ENCODE measurements around the gene ASB3. TPM values are rescaled to one million over a fixed set of nuclear protein-coding genes. Genes with fewer than 3 reads are reported as not detected.
"Not testable (repeated sequence)": the region's sequence is repeated elsewhere in the genome, so short reads cannot be mapped to it uniquely, and the experiment has no call there.

The ASB3 gene
- total RNA-seq, 1 donor from 2014 or later = 27.7 TPM

DNA sequence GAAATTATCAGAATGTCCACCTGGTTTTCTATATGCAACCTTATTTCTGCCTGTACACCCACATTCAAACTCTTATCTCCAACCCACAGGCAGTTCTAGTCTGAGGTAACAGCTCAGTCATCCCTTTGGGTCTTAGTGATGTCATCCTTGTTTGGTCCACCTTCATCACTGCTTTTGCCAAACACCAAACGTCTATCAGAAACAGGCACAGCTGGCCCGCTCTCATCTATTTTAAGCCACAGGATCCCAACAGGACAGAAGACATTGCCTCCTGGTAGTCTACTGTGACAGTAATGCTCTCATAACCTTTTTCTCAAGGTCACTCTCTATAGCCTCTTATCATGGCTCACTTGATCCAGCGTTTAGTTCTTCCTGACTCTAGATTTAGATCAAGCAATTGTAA, 118.1 kb downstream of the ASB3 start:
- Histone ChIP-seq H3K4me1 (ENCODE audit: control insufficient read depth in 3 of 3, insufficient read depth in 3 of 3, low read length in 3 of 3) (no peaks in the 10 kb centered on the region), H3K27ac (ENCODE audit: low read depth, low read length) (no peak overlapping the region), H3K27me3 (ENCODE audit: control insufficient read depth in 3 of 3, insufficient read depth in 3 of 3, low read length in 3 of 3) (no peaks in the 10 kb centered on the region), H3K36me3 (ENCODE audit: control insufficient read depth in 3 of 3, insufficient read depth in 3 of 3, low read length in 3 of 3) (no peaks in the 10 kb centered on the region), H3K9ac (ENCODE audit: low read depth in 1 of 3, low read length in 3 of 3) (no peak overlapping the region), H3K4me3 (ENCODE audit: low read length in 3 of 3) (no peak overlapping the region), H3K9me3 (ENCODE audit: control insufficient read depth in 3 of 3, low read length in 3 of 3) (no peaks in the 10 kb centered on the region)

DNA sequence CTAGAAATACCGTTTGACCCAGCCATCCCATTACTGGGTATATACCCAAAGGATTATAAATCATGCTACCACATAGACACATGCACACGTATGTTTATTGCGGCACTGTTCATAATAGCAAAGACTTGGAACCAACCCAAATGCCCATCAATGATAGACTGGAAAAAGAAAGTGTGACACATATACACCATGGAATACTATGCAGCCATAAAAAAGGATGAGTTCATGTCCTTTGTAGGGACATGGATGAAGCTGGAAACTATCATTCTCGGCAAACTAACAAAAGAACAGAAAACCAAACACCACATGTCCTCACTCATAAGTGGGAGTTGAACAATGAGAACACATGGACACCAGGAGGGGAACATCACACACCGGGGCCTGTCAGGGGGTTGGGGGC, 119.6 kb downstream of the ASB3 start:
- H3K4me1 ChIP-seq (ENCODE audit: control insufficient read depth in 3 of 3, insufficient read depth in 3 of 3, low read length in 3 of 3); H3K36me3 ChIP-seq (ENCODE audit: control insufficient read depth in 3 of 3, insufficient read depth in 3 of 3, low read length in 3 of 3); H3K27me3 ChIP-seq (ENCODE audit: control insufficient read depth in 3 of 3, insufficient read depth in 3 of 3, low read length in 3 of 3); H3K9me3 ChIP-seq (ENCODE audit: control insufficient read depth in 3 of 3, low read length in 3 of 3); H3K27ac ChIP-seq (ENCODE audit: low read depth, low read length); H3K4me3 ChIP-seq (ENCODE audit: low read length in 3 of 3); H3K9ac ChIP-seq (ENCODE audit: low read depth in 1 of 3, low read length in 3 of 3): not testable (repeated sequence)

DNA sequence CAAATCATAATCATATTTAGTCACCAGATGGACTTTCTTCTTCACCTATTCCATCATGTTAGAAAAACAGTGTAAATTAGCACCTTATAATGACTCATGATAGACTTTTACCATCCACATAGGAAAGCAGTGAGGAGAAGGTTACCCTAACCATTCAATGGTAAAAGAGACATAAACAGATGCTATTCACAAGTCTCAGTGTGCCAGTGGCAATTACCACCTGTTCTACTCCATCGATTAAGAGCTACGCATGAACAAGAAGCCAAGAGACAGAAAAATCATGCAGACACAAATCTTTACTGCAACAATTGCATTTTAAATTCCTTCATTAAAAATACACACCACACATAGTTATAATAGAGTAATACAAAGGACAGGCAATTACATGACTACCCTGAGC, 125.9 kb downstream of the ASB3 start:
- H3K4me3 ChIP-seq (ENCODE audit: low read length in 3 of 3) = no peak overlapping the region
- H3K4me1 ChIP-seq (ENCODE audit: control insufficient read depth in 3 of 3, insufficient read depth in 3 of 3, low read length in 3 of 3) = no peaks in the 10 kb centered on the region
- no peak overlapping the region for H3K27ac ChIP-seq (ENCODE audit: low read depth, low read length)
- no peaks in the 10 kb centered on the region for H3K36me3 ChIP-seq (ENCODE audit: control insufficient read depth in 3 of 3, insufficient read depth in 3 of 3, low read length in 3 of 3)
- H3K9ac ChIP-seq (ENCODE audit: low read depth in 1 of 3, low read length in 3 of 3) = no peak overlapping the region
- H3K27me3 ChIP-seq (ENCODE audit: control insufficient read depth in 3 of 3, insufficient read depth in 3 of 3, low read length in 3 of 3) = no peaks in the 10 kb centered on the region
- no peaks in the 10 kb centered on the region for H3K9me3 ChIP-seq (ENCODE audit: control insufficient read depth in 3 of 3, low read length in 3 of 3)

DNA sequence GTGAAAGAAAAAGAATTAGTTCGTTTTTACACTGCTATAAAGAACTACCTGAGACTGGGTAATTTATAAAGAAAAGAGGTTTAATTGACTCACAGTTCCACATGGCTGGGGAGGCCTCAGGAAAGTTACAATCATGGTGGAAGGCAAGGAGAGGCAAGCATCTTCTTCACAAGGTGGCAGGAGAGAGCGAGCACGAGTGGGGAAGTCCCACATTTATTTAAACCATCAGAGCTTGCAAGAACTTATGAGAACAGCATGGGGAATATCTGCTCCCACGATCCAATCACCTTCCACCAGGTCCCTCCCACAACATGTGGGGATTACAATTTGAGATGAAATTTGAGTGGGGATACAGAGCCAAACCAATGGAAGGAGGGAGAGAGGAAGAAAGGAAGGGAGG, 128.3 kb downstream of the ASB3 start:
- not testable (repeated sequence) for H3K27ac ChIP-seq (ENCODE audit: low read depth, low read length); H3K27me3 ChIP-seq (ENCODE audit: control insufficient read depth in 3 of 3, insufficient read depth in 3 of 3, low read length in 3 of 3); H3K4me1 ChIP-seq (ENCODE audit: control insufficient read depth in 3 of 3, insufficient read depth in 3 of 3, low read length in 3 of 3); H3K9me3 ChIP-seq (ENCODE audit: control insufficient read depth in 3 of 3, low read length in 3 of 3); H3K9ac ChIP-seq (ENCODE audit: low read depth in 1 of 3, low read length in 3 of 3); H3K4me3 ChIP-seq (ENCODE audit: low read length in 3 of 3); H3K36me3 ChIP-seq (ENCODE audit: control insufficient read depth in 3 of 3, insufficient read depth in 3 of 3, low read length in 3 of 3)

DNA sequence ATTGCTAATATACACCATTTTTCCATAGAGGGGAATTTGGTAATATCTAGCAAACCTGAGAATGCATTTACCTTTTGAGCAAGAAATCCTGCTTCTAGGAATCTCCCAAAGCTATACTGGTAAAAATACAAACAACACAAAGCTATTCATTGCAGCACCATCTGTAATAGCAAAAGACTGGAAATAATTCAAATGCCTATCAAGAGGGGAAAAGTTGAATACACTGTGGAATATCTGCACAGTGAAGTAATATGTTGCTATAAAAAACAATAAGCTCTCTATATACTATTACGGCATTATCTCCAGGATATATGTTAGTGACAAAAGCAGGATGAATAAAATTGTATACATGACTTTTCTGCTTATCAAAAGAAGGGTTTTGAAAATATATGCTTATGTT, 131.5 kb downstream of the ASB3 start:
- H3K9ac ChIP-seq (ENCODE audit: low read depth in 1 of 3, low read length in 3 of 3) = no peak overlapping the region
- no peaks in the 10 kb centered on the region for H3K4me1 ChIP-seq (ENCODE audit: control insufficient read depth in 3 of 3, insufficient read depth in 3 of 3, low read length in 3 of 3)
- H3K4me3 ChIP-seq (ENCODE audit: low read length in 3 of 3) = no peak overlapping the region
- no peaks in the 10 kb centered on the region for H3K9me3 ChIP-seq (ENCODE audit: control insufficient read depth in 3 of 3, low read length in 3 of 3)
- no peak overlapping the region for H3K27ac ChIP-seq (ENCODE audit: low read depth, low read length)
- no peaks in the 10 kb centered on the region for H3K36me3 ChIP-seq (ENCODE audit: control insufficient read depth in 3 of 3, insufficient read depth in 3 of 3, low read length in 3 of 3)
- no peaks in the 10 kb centered on the region for H3K27me3 ChIP-seq (ENCODE audit: control insufficient read depth in 3 of 3, insufficient read depth in 3 of 3, low read length in 3 of 3)

DNA sequence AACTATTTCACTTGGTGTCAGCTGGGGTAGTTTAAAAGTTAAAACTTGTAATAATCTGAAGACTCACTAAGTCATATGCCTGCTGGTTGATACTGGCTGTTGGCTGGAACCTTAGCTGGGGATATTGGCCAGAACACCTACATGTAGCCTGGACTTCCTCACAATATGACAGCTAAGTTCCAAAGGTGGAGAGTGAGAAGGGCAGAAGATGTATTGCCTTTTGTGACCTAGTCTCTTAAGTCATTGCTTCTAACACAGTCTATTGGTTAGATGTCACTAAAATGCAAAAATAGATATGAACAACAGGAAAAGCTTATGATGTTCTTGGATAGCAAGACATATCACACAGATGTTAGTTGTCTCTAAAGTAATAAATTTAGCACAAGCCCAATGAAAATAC, 132.4 kb downstream of the ASB3 start:
- no peaks in the 10 kb centered on the region for H3K9me3 ChIP-seq (ENCODE audit: control insufficient read depth in 3 of 3, low read length in 3 of 3)
- no peak overlapping the region for H3K4me3 ChIP-seq (ENCODE audit: low read length in 3 of 3)
- no peaks in the 10 kb centered on the region for H3K36me3 ChIP-seq (ENCODE audit: control insufficient read depth in 3 of 3, insufficient read depth in 3 of 3, low read length in 3 of 3)
- H3K9ac ChIP-seq (ENCODE audit: low read depth in 1 of 3, low read length in 3 of 3) = no peak overlapping the region
- no peaks in the 10 kb centered on the region for H3K27me3 ChIP-seq (ENCODE audit: control insufficient read depth in 3 of 3, insufficient read depth in 3 of 3, low read length in 3 of 3)
- no peaks in the 10 kb centered on the region for H3K4me1 ChIP-seq (ENCODE audit: control insufficient read depth in 3 of 3, insufficient read depth in 3 of 3, low read length in 3 of 3)
- no peak overlapping the region for H3K27ac ChIP-seq (ENCODE audit: low read depth, low read length)

DNA sequence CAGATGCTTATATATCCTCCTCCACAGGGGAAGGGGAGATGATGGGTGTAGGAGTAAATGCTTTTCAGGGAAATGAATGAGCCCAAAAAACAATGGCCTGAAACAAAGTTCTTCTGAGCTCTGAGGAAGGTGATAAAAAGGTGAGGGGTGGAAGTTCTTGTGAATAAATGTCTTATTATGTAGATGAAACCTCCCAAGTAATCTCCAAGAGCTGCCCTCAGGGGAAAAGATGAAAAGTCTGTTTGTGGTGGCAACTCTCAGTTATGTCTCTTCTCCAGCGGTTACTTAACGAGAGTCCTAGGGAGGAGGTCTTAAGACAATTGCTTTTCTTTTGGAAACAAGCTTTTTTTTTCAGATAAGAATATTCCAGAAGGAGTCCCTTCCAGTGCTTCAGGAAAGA, 134.6 kb downstream of the ASB3 start:
- no peak overlapping the region for H3K9ac ChIP-seq (ENCODE audit: low read depth in 1 of 3, low read length in 3 of 3)
- H3K9me3 ChIP-seq (ENCODE audit: control insufficient read depth in 3 of 3, low read length in 3 of 3) = no peaks in the 10 kb centered on the region
- H3K4me3 ChIP-seq (ENCODE audit: low read length in 3 of 3) = no peak overlapping the region
- H3K36me3 ChIP-seq (ENCODE audit: control insufficient read depth in 3 of 3, insufficient read depth in 3 of 3, low read length in 3 of 3) = no peaks in the 10 kb centered on the region
- H3K27ac ChIP-seq (ENCODE audit: low read depth, low read length) = no peak overlapping the region
- no peaks in the 10 kb centered on the region for H3K27me3 ChIP-seq (ENCODE audit: control insufficient read depth in 3 of 3, insufficient read depth in 3 of 3, low read length in 3 of 3)
- H3K4me1 ChIP-seq (ENCODE audit: control insufficient read depth in 3 of 3, insufficient read depth in 3 of 3, low read length in 3 of 3) = no peaks in the 10 kb centered on the region

DNA sequence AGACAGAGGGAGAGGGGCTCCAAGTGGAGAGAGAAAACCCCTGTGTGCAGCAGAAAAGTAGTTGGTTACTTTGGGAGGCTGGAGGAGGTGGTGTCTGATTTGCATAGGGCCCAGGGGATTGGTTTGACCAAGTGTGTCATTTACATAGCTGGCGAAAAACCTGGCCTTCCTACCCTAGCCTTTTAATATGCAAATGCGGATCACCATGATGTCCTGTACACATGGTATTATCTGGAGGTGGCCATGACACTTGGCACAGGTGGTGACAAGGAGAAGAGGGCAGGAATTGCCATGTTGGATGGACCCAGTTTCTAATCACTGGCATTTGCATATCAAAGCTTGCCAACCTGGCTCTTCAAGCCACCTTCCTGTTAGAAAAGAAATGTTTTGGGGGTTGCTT, 140.0 kb downstream of the ASB3 start:
- H3K27me3 ChIP-seq (ENCODE audit: control insufficient read depth in 3 of 3, insufficient read depth in 3 of 3, low read length in 3 of 3) = no peaks in the 10 kb centered on the region
- H3K9ac ChIP-seq (ENCODE audit: low read depth in 1 of 3, low read length in 3 of 3) = no peak overlapping the region
- no peak overlapping the region for H3K4me3 ChIP-seq (ENCODE audit: low read length in 3 of 3)
- H3K36me3 ChIP-seq (ENCODE audit: control insufficient read depth in 3 of 3, insufficient read depth in 3 of 3, low read length in 3 of 3) = no peaks in the 10 kb centered on the region
- no peaks in the 10 kb centered on the region for H3K4me1 ChIP-seq (ENCODE audit: control insufficient read depth in 3 of 3, insufficient read depth in 3 of 3, low read length in 3 of 3)
- no peak overlapping the region for H3K27ac ChIP-seq (ENCODE audit: low read depth, low read length)
- no peaks in the 10 kb centered on the region for H3K9me3 ChIP-seq (ENCODE audit: control insufficient read depth in 3 of 3, low read length in 3 of 3)

DNA sequence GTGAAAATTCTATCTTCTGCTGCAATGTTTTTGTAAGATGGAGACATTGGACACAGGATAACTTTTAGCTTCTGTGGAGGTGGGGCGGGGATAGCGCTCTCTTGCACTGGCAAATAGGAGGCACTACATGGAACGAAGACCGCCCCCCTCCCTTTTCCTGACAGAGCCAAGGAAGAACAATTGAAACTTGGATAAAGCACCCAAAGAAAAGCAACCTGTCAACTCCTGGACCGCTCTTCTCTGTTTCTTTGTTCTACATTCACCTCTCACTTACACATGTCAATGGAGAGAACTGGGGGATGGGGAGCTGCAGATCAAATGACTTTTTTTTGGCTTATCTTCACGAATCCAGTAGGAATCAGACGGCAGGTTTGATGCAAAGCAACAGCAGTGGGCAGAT, 145.5 kb downstream of the ASB3 start:
- no peaks in the 10 kb centered on the region for H3K4me1 ChIP-seq (ENCODE audit: control insufficient read depth in 3 of 3, insufficient read depth in 3 of 3, low read length in 3 of 3)
- no peaks in the 10 kb centered on the region for H3K36me3 ChIP-seq (ENCODE audit: control insufficient read depth in 3 of 3, insufficient read depth in 3 of 3, low read length in 3 of 3)
- no peak overlapping the region for H3K27ac ChIP-seq (ENCODE audit: low read depth, low read length)
- H3K9ac ChIP-seq (ENCODE audit: low read depth in 1 of 3, low read length in 3 of 3) = no peak overlapping the region
- H3K4me3 ChIP-seq (ENCODE audit: low read length in 3 of 3) = no peak overlapping the region
- no peaks in the 10 kb centered on the region for H3K27me3 ChIP-seq (ENCODE audit: control insufficient read depth in 3 of 3, insufficient read depth in 3 of 3, low read length in 3 of 3)
- H3K9me3 ChIP-seq (ENCODE audit: control insufficient read depth in 3 of 3, low read length in 3 of 3) = no peaks in the 10 kb centered on the region

DNA sequence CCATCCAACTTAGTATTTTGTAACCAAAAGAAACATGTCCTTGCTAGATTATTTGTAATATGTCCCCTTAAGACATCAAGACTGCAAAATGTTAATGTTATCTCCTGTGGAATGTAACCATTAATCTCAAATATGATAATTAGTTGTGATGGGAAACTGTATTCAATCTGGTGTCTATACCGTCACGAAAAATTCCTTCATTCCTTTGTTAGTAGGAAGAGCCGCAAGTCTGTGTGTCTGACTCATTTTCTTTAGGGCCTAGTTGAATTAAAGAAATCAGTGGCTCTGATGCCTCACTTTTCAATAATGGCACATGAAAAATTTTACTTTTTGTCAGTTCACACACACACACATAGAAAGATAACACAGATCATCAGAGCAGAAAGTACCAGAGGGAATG, 146.3 kb downstream of the ASB3 start:
- Histone ChIP-seq H3K4me3 (ENCODE audit: low read length in 3 of 3) (no peak overlapping the region), H3K4me1 (ENCODE audit: control insufficient read depth in 3 of 3, insufficient read depth in 3 of 3, low read length in 3 of 3) (no peaks in the 10 kb centered on the region), H3K27me3 (ENCODE audit: control insufficient read depth in 3 of 3, insufficient read depth in 3 of 3, low read length in 3 of 3) (no peaks in the 10 kb centered on the region), H3K36me3 (ENCODE audit: control insufficient read depth in 3 of 3, insufficient read depth in 3 of 3, low read length in 3 of 3) (no peaks in the 10 kb centered on the region), H3K9me3 (ENCODE audit: control insufficient read depth in 3 of 3, low read length in 3 of 3) (no peaks in the 10 kb centered on the region), H3K9ac (ENCODE audit: low read depth in 1 of 3, low read length in 3 of 3) (no peak overlapping the region), H3K27ac (ENCODE audit: low read depth, low read length) (no peak overlapping the region)

DNA sequence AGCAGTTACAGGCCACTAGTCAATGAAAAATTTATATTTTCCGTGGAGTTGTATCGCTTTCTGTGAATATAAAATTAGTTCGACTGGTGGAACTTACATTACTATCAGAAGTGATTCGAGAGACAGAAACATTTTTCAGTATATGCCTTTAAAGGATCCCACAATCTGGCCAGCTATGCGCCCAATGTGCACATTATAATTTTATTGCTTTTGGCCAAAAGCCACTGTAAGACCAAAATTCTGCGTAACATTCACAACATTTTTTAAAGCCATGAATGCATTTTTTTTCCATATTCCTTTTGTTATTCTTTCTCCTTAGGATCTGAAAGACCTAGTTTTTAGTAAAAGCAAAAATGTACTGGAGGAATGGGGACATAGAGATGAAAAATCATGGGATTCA, 150.2 kb downstream of the ASB3 start:
- Histone ChIP-seq H3K27ac (ENCODE audit: low read depth, low read length) (no peak overlapping the region), H3K27me3 (ENCODE audit: control insufficient read depth in 3 of 3, insufficient read depth in 3 of 3, low read length in 3 of 3) (no peaks in the 10 kb centered on the region), H3K4me3 (ENCODE audit: low read length in 3 of 3) (no peak overlapping the region), H3K4me1 (ENCODE audit: control insufficient read depth in 3 of 3, insufficient read depth in 3 of 3, low read length in 3 of 3) (no peaks in the 10 kb centered on the region), H3K9me3 (ENCODE audit: control insufficient read depth in 3 of 3, low read length in 3 of 3) (no peaks in the 10 kb centered on the region), H3K36me3 (ENCODE audit: control insufficient read depth in 3 of 3, insufficient read depth in 3 of 3, low read length in 3 of 3) (no peaks in the 10 kb centered on the region), H3K9ac (ENCODE audit: low read depth in 1 of 3, low read length in 3 of 3) (no peak overlapping the region)
